DOHH2 (cell line): Measurements from ENCODE around the gene TUT1.

Source experiments
- CTCF ChIP-seq: fragments of 200-600 bp; sonication (generic); IDR thresholded peaks from one replicate; pipeline ENCODE4 v1.5.1; 2014; ENCODE audit warnings: antibody characterized with exemption, mild to moderate bottlenecking, low read depth, low read length; ENCODE audit not compliant: poor library complexity, severe bottlenecking
- EZH2phosphoT487 ChIP-seq: fragments of 200-600 bp; sonication (generic); IDR thresholded peaks from 2 replicates; pipeline ENCODE4 v1.6.1; 2017; ENCODE audit warnings: borderline replicate concordance, mild to moderate bottlenecking, antibody characterized with exemption, low read length, moderate library complexity, mixed read lengths

- TF ChIP-seq CTCF (no peak), EZH2phosphoT487 (no peak)
Measured at GRCh38 chr11:62558669-62559068, 32.7 kb downstream of the TUT1 start.
